IPS DF 19.7 (cell line): ENCODE measurements around the gene CD200.

Experiments
- DNase-seq: peaks from one replicate; pipeline ENCODE4 v3.0.0-alpha.2; 2013; ENCODE audit warnings: low read depth, low spot score

CD200 gene

GRCh38 chr3:112333002-112333380, at the start of gene CD200:
TSS of gene CD200 (plus strand) at chr3:112333156. CDS start at chr3:112333213, 57 bp downstream.
- DNase-seq = no peak

DNA sequence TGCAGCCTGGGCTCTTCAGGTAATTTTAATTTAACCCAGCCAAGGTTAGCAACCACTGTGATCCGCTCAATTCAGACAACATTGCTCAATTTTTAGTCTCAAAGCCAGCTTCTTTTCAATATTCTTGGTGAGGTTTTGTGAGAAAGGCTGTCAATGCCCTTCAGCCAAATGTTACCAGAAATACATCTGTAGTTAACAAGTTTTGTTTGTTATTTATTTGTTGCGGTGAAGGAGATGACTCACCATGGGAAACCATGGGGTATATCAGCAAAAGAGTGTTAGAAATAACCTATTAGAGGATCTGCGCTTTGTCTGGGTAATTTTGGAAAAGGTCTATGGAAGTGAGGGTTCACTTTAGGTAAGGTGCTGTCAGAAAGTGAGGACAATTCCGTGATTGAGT, 43.9 kb upstream of the CD200 start:
- DNase-seq = no peak

DNA sequence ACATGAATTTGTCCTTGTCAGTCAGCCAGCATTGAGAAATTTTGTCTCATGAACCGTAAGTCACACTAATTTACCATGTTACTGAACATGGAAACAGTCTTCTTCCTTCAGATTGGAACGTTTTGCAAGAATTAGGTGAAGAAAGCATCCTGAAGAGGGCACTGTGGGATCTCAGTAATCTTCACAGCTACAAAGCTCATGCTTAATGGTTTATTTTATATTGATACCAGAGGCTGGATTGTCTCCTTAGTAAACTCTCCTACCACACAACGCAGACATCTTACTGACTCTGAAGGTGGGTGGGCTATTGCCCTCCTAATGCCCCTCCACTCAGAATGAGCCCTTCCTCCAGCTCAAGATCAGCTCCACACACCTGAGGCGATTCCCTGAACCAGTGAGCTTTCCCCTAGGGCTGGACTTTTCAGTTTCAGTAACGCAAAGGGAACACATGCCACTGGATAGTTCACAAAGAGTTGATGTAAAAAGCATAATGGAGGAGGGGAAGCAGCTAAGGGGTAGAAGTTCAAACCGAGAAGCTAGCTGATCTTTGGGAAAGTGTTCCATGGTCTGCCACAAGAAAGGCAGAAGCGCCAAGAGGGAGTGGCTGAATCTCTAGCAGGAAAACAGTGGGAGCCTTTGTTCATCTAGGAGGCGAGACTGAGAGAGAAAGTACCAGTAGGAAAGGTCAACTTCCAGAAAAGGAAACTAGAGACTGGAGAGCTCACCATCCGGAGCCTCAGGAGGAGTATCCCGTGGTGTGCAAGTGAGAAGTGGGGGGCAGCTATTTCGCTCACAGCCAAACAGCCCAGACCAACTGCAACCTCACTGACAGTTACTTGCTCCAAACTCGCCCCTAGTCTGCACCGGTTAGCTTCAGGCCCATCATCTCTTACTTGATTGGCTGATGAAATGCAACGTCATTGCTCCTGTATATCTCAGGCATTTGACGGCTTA, 39.3 kb upstream of the CD200 start, which contains the start of gene SLC9C1:
Gene SLC9C1, minus strand, starts transcription at position 849 of the 954 bp plus-strand sequence. CDS start 7,425 bp downstream, outside the sequence.
- DNase-seq = no peak

DNA sequence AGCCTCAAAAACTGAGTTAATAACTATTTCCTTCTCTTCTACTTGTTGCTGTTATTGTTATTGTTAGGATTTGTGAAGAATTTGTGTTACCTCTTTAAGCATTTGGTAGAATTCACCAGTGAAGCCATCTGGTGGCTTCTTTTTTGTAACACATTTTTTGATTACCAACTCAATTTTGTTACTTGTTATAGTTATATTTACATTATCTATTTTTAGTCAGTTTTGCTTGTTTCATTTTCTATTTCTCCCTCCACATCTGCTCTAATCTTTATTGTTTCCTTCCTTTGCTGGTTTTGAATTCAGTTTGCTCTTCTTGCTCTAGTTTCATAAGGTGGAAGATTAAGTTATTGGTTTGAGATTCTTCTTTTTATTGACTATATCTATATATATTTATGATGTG, 35.2 kb upstream of the CD200 start:
- DNase-seq = no peak

DNA sequence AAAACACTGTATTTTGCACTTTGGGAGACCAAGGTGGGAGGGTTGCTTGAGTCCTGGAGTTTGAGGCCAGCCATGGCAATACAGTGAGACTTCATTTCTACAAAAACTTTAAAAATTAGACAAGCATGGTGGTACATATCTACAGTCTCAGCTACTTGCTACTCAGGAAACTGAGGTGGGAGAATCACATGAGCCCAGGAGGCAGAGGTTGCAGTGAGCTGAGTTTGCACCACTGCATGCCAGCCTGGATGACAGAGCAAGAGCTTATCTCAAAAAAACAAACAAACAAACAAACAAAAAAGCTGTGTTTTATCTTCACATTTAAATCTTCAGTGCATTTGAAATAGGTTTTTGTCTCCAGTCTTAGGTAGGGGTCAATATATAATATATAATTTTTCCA, 34.2 kb upstream of the CD200 start:
- DNase-seq = no peak

DNA sequence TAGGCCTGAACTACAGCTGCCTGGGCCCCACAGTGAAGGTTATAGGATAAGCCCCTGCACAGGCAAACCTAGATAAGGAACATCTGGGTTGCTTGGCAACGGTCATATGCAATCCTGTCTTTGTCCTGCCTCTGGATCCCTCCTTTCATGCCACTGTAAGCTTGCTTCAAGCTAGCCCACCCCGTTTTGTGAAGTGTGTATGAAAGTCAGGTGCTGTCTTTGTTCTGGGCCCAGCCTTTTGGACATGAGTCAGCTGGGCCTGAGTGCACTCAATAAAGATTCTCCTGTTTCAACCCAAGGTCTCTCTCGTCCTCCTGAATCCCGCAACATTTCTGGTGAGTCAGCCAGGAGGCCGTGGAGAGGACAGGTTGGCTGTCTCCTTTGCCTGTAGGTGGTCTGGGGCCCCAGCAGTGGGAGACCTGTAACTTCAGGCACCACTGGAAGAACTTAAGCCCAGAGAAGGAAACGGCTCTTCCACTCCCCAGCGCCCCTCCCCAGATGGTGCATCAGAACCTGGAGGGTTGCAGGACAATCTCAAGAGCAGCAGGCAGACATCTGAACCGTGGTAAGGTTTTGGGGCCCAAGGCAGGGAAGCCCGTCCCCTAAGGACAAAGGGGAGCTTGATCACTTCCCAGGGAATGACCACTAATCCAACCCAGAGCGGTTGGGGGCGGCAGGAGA, 30.7 kb upstream of the CD200 start:
- no peak for DNase-seq

- DNase-seq = peak; percentile 95
These were observed 29.8 kb upstream of the CD200 start for GRCh38 chr3:112302881-112303763.

DNA sequence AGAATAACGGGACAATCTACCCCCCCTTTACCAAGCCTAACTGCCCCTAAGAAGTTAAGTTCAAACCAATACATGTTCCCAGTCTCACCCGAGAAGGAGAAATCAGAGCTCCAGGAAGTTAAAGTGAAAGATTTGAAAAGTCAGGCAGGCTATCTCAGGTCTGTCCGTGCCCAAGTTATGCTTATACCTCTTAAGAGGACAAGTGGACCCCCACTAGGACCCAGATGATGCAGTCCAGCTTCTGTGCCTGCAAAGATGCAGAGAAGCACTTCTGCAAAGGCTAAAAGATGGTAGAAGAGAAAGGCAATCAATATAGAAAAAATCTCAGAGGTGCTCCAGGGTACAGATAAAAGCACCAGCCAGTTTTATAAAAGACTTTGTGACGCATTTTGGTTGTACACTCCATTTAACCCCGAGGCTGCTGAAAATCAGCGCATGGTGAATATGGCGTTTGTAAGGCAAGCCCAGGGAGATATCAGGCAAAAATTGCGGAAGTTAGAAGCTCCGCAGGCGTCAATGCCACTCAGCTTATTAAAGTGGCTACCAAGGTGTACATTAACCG, 29.1 kb upstream of the CD200 start:
- DNase-seq = no peak

GRCh38 chr3:112304611-112305010, 28.3 kb upstream of the CD200 start:
- DNase-seq = no peak

- no peak for DNase-seq
These were observed 26.1 kb upstream of the CD200 start for GRCh38 chr3:112306825-112307224.

DNA sequence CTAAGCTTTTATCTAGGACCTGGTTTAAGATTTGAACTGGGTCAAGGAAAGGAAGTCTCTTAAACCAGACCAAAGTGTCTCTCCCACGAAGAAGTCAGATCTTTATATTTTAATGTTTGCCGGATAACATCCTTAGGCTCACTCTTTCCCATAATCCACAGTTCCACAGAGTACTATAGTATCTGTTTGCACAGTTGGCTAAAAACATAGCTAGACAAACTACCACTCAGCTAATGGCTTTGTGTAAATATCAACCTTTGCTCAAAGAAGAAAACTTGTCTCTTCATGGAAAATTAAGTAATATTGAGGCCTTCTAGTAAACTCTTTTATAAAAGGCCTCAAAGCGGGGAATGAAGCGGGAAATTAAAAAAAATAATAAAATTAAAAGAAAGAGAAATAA, 25.4 kb upstream of the CD200 start:
- no peak for DNase-seq

GRCh38 chr3:112308151-112308911, 24.6 kb upstream of the CD200 start:
- no peak for DNase-seq

DNA sequence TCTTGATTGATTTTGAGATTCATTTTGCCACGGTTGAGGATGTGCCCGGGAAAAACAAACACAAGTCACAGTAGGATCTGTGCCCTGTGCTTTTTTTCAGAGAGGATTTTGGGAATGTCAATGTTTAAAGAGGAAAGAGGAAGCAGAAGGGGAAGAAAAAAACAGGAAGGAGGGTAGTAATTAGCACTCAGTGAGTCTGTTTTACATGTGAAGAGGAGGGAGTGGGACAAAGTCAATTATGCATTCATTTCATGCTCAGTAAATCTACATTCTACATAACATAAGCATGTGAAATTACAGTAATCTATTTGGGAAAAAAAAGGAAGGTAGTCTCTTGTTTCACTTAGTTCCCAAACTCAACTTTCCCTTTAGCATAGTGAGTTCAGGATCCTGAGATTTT, 18.3 kb upstream of the CD200 start:
- no peak for DNase-seq

DNA sequence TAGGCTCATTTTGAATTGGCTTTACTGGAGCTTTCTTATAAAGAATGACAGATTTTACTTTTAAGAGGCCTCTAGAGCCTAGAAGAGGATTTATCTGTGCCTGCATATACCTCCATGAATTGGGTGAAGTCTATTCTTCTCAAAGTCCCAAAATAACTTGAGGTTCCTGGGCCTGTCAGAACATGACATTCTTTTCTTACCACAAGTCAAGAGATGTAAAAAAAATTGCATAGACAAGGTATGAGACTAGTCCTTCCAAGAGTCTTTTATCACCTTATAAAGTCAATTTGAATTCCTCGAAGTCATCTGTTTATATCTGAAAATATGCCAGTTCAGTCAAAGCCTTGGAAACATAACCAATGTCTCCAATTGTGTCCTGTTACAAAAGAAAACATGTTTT, 17.2 kb upstream of the CD200 start:
- no peak for DNase-seq

GRCh38 chr3:112319516-112320276, 13.3 kb upstream of the CD200 start:
- DNase-seq = no peak

- DNase-seq = no peak
These were observed 12.3 kb upstream of the CD200 start for GRCh38 chr3:112320691-112321090.

- DNase-seq = no peak
These were observed 10.9 kb upstream of the CD200 start for GRCh38 chr3:112321867-112322652.

- DNase-seq = no peak
These were observed 5.5 kb upstream of the CD200 start for GRCh38 chr3:112327371-112327951.

DNA sequence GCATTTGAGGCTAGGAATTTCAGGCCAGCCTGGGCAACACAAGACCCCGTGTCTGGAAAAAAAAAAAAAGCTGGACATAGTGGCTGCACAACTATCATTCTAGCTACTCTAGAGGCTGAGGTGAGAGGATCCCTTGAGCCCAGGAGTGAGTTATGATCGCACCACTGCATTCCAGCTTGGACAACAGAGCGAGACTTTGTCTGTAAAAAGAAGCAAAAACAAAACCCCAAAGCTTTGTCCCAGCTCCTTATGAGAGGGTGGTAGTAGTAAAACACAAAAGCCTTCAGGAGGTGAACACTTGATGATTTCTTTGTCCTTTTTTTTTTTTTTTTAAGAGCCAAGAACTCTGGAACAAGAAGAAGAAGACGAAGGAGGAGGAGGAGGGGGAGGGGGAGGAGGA, 1.1 kb upstream of the CD200 start:
- DNase-seq = no peak
